A549 (cell line): Measurements from ENCODE around the gene NENF.

Experiments used
- BHLHE40 ChIP-seq: IDR thresholded peaks from 2 replicates; pipeline ENCODE4 v1.6.1; 2012; ENCODE audit warnings: low read depth, low read length, inconsistent platforms
- CHD2 ChIP-seq: fragments of 150-350 bp; IDR thresholded peaks from 2 replicates; pipeline ENCODE4 v1.6.1; 2014; ENCODE audit warnings: low read length; ENCODE audit not compliant: partially characterized antibody
- NR3C1 ChIP-seq: fragments of >200 bp; sonication (Bioruptor Twin); formaldehyde crosslinking; IDR thresholded peaks from 3 replicates; pipeline ENCODE4 v1.6.1; 2017
- POLR2A ChIP-seq: IDR thresholded peaks from 2 replicates; pipeline ENCODE4 v1.6.1; 2012; ENCODE audit warnings: mild to moderate bottlenecking, low read length
- TF ChIP-seq, protein P1 (sequence below): IDR thresholded peaks from 2 replicates; pipeline ENCODE4 v1.6.1; 2012
- TF ChIP-seq, protein P2 (sequence below): fragments of >200 bp; sonication (Bioruptor Twin); formaldehyde crosslinking; IDR thresholded peaks from 3 replicates; pipeline ENCODE4 v1.5.1; 2016
- TF ChIP-seq, protein P3 (sequence below): fragments of 200-600 bp; sonication (generic); IDR thresholded peaks from 2 replicates; pipeline ENCODE4 v1.6.1; 2016; ENCODE audit warnings: antibody characterized with exemption, mild to moderate bottlenecking, moderate library complexity
- TF ChIP-seq, protein P4 (sequence below): fragments of >200 bp; sonication (Bioruptor Twin); formaldehyde crosslinking; IDR thresholded peaks from 3 replicates; pipeline ENCODE4 v1.6.1; 2016

DNA sequence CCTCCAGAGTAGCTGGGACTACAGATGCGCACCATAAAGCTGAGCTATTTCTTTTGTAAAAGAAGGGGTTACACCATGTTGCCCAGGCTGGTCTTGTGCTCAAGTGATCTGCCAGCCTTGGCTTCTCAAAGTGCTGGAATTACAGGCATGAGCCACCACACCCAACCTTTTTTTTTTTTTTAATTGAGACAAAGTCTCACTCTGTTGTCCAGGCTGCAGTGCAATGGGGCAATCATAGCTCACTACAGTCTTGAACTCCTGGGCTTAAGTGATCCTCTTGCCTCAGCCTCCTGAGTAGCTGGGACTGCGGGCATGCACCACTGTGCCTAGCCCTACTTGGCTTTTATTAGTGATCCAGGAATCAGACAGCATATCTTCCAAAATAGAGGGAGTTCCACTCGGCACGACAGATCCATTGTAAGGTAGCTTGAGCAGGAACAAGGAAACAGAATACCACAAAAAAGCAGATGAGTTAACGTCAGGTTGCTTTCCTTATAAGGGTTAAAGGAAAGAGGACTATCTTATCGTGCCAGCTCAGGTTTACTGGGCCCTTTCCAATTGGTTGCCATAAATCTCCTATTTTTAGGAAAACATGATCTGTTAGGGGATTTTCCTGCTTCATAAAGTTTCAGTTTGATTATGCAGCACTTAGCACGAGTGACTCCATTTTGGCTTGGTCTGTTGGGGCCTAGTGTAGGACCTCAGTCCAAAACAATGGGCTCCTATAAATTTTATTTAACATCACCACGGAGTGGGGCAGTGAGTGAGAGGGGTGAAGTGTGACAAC lies 45.2 kb downstream of the NENF start:
- TF ChIP-seq, protein P1, sequence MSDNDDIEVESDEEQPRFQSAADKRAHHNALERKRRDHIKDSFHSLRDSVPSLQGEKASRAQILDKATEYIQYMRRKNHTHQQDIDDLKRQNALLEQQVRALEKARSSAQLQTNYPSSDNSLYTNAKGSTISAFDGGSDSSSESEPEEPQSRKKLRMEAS: no peak
- TF ChIP-seq BHLHE40 (no peak), CHD2 (no peak), POLR2A (no peak), NR3C1 (no peak)
- TF ChIP-seq, protein P2, sequence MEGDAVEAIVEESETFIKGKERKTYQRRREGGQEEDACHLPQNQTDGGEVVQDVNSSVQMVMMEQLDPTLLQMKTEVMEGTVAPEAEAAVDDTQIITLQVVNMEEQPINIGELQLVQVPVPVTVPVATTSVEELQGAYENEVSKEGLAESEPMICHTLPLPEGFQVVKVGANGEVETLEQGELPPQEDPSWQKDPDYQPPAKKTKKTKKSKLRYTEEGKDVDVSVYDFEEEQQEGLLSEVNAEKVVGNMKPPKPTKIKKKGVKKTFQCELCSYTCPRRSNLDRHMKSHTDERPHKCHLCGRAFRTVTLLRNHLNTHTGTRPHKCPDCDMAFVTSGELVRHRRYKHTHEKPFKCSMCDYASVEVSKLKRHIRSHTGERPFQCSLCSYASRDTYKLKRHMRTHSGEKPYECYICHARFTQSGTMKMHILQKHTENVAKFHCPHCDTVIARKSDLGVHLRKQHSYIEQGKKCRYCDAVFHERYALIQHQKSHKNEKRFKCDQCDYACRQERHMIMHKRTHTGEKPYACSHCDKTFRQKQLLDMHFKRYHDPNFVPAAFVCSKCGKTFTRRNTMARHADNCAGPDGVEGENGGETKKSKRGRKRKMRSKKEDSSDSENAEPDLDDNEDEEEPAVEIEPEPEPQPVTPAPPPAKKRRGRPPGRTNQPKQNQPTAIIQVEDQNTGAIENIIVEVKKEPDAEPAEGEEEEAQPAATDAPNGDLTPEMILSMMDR: no peak
- TF ChIP-seq, protein P3, sequence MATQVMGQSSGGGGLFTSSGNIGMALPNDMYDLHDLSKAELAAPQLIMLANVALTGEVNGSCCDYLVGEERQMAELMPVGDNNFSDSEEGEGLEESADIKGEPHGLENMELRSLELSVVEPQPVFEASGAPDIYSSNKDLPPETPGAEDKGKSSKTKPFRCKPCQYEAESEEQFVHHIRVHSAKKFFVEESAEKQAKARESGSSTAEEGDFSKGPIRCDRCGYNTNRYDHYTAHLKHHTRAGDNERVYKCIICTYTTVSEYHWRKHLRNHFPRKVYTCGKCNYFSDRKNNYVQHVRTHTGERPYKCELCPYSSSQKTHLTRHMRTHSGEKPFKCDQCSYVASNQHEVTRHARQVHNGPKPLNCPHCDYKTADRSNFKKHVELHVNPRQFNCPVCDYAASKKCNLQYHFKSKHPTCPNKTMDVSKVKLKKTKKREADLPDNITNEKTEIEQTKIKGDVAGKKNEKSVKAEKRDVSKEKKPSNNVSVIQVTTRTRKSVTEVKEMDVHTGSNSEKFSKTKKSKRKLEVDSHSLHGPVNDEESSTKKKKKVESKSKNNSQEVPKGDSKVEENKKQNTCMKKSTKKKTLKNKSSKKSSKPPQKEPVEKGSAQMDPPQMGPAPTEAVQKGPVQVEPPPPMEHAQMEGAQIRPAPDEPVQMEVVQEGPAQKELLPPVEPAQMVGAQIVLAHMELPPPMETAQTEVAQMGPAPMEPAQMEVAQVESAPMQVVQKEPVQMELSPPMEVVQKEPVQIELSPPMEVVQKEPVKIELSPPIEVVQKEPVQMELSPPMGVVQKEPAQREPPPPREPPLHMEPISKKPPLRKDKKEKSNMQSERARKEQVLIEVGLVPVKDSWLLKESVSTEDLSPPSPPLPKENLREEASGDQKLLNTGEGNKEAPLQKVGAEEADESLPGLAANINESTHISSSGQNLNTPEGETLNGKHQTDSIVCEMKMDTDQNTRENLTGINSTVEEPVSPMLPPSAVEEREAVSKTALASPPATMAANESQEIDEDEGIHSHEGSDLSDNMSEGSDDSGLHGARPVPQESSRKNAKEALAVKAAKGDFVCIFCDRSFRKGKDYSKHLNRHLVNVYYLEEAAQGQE: no peak
- TF ChIP-seq, protein P4, sequence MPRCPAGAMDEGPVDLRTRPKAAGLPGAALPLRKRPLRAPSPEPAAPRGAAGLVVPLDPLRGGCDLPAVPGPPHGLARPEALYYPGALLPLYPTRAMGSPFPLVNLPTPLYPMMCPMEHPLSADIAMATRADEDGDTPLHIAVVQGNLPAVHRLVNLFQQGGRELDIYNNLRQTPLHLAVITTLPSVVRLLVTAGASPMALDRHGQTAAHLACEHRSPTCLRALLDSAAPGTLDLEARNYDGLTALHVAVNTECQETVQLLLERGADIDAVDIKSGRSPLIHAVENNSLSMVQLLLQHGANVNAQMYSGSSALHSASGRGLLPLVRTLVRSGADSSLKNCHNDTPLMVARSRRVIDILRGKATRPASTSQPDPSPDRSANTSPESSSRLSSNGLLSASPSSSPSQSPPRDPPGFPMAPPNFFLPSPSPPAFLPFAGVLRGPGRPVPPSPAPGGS: no peak
